Upper lobe of right lung (tissue), 1 donor: ENCODE results near the gene YWHAB. TPM values are rescaled to one million over a fixed set of nuclear protein-coding genes. Genes with fewer than 3 reads are reported as not detected.

Source experiments
- ATAC-seq: fragments of 200-7000 bp; cut with Tn5 transposase; one replicate; pipeline ENCODE4 v1.9.1; 2020; ENCODE audit warnings: mild to moderate bottlenecking, moderate library complexity
- DNase-seq: peaks from one replicate; pipeline ENCODE4 v3.0.0-alpha.2; 2020
- H3K27ac ChIP-seq: fragments of 200-600 bp; one replicate; pipeline ENCODE4 v1.8.0; 2022
- H3K27me3 ChIP-seq: fragments of 200-600 bp; one replicate; pipeline ENCODE4 v1.8.0; 2022; ENCODE audit warnings: mild to moderate bottlenecking
- H3K36me3 ChIP-seq: fragments of 200-600 bp; one replicate; pipeline ENCODE4 v1.8.0; 2022
- H3K4me1 ChIP-seq: fragments of 200-600 bp; one replicate; pipeline ENCODE4 v1.8.0; 2022
- H3K4me3 ChIP-seq: fragments of 200-600 bp; one replicate; pipeline ENCODE4 v1.8.0; 2022; ENCODE audit warnings: mild to moderate bottlenecking
- H3K9me3 ChIP-seq: fragments of 200-600 bp; one replicate; pipeline ENCODE4 v1.8.0; 2022
- intact Hi-C: fragments of 100-400 bp; cut with DNase I; formaldehyde crosslinking; loops from one replicate; pipeline ENCODE4 v1.11.0; 2022
- total RNA-seq: library from RNA; stranded (reverse); fragmentation: NEBNext Ultra II Directional; extraction: Animal tissue kit (Norgen Biotek cat#: 25700); gene quantifications from one replicate; pipeline ENCODE4 v1.2.1, GENCODE V29; 2021
- TF ChIP-seq, protein P1 (sequence below): fragments of 200-600 bp; IDR thresholded peaks from one replicate; pipeline ENCODE4 v1.8.0; 2022; ENCODE audit warnings: antibody characterized with exemption
- donor health status: DM: no; HTN: yes; CAD: no; lungs with severe emphysema.

YWHAB gene
- total RNA-seq, 1 donor from 2014 or later: 185 TPM

DNA sequence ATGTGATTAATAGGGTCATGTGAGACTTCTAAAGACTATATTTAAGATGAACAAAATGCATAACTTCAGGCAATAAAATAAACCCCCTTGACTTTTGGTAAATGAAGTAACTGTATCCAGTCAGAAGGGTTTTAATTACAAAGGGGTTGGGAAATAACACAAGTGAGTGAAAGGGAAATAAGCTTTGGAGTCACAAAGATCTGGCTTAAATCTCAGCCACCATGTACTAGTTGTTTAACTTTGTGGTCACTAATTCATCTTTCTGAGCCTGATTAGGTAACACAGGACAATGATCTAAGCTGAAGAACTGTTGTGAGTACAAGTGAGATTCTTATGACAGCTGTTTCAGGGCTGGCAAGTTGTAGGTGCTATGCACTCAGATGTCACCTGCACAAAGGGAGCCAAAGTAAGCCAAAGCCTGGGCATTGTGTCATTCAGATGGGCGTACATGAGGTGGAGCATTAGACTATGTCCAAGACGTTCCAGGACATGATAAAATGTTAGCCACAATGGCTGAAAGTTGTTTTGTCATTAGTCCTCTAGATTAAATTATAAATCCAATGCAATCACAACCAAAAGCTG, 60.9 kb downstream of the YWHAB start:
- DNase-seq (no peak), ATAC-seq (no peak)
- TF ChIP-seq, protein P1, sequence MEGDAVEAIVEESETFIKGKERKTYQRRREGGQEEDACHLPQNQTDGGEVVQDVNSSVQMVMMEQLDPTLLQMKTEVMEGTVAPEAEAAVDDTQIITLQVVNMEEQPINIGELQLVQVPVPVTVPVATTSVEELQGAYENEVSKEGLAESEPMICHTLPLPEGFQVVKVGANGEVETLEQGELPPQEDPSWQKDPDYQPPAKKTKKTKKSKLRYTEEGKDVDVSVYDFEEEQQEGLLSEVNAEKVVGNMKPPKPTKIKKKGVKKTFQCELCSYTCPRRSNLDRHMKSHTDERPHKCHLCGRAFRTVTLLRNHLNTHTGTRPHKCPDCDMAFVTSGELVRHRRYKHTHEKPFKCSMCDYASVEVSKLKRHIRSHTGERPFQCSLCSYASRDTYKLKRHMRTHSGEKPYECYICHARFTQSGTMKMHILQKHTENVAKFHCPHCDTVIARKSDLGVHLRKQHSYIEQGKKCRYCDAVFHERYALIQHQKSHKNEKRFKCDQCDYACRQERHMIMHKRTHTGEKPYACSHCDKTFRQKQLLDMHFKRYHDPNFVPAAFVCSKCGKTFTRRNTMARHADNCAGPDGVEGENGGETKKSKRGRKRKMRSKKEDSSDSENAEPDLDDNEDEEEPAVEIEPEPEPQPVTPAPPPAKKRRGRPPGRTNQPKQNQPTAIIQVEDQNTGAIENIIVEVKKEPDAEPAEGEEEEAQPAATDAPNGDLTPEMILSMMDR: no peak
- Histone ChIP-seq H3K4me1 (no peaks in the 10 kb centered on the region), H3K4me3 (no peak overlapping the region), H3K27me3 (no peaks in the 10 kb centered on the region), H3K27ac (no peak overlapping the region), H3K9me3 (no peaks in the 10 kb centered on the region), H3K36me3 (peaks cover 97% of the 10 kb centered on the region)
- intact Hi-C loops: no loop called here

DNA sequence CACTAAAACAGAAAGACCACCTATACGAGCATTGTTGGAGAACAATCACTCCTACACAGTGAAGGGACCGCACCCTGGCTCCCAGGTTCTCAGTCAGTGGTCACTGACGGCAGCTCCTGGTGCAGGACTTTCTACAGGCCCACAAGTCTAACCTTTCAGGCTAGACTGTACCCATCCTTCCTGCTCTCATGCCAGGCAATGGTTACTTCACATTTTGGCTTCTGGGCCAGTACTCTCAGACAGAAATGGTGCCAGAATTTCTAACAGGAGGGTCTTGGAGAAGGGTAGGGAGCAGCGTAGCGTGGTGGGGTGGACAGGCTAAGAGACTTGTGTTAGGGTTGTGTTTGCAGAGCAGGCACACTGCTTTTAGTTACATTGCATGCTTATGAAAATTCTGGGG, 62.6 kb downstream of the YWHAB start:
- no peaks in the 10 kb centered on the region for H3K27me3 ChIP-seq
- intact Hi-C loops: no loop called here
- TF ChIP-seq, protein P1: no peak
- DNase-seq (no peak), ATAC-seq (no peak)
- no peak overlapping the region for H3K27ac ChIP-seq
- no peak overlapping the region for H3K4me3 ChIP-seq
- H3K36me3 ChIP-seq: peaks cover 97% of the 10 kb centered on the region
- H3K4me1 ChIP-seq: no peaks in the 10 kb centered on the region
- H3K9me3 ChIP-seq: no peaks in the 10 kb centered on the region

DNA sequence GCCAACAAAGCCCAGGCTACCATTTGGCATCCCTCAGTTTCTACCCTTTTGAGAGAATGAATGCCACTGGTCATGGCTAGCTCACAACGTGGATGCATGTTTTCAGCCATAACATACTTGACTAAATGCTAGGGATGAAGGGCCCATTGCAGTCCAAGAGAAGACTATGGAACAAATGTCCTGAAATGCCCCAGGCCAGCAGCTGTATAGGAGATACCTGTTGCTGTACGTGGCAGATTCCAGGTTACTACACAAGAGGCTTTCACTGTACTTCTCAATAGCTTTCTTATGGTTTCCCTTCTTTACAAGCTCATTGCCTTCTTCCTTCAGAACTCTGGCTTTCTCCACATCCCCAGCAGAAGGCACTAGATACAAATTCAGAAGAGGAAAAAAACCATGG, 63.0 kb downstream of the YWHAB start:
- Histone ChIP-seq H3K27me3 (no peaks in the 10 kb centered on the region), H3K27ac (no peak overlapping the region), H3K4me3 (no peak overlapping the region), H3K9me3 (no peaks in the 10 kb centered on the region), H3K36me3 (peaks cover 97% of the 10 kb centered on the region), H3K4me1 (no peaks in the 10 kb centered on the region)
- TF ChIP-seq, protein P1: no peak
- intact Hi-C loops: no loop called here
- ATAC-seq: no peak
- DNase-seq: no peak

DNA sequence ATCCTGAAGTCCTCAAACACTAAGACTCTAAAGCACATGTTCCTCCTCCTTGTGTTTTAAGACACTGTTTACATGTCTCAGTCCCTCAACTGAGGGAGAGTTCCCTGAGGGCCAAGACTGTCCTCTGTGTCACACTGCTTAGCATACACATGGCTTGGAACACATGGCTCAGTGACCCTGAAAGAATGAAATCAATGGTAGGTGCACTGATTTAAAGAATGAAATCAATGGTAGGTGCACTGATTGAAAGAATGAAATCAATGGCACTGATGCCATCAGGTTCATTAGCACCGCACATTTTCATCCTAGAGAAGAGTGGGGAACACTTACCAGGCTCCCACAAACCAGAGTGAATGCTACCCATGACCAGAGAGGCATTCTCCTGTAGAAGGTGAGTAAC, 64.9 kb downstream of the YWHAB start:
- TF ChIP-seq, protein P1: no peak
- Histone ChIP-seq H3K27me3 (no peaks in the 10 kb centered on the region), H3K27ac (no peak overlapping the region), H3K9me3 (no peaks in the 10 kb centered on the region), H3K36me3 (peaks cover 97% of the 10 kb centered on the region), H3K4me1 (no peaks in the 10 kb centered on the region), H3K4me3 (no peak overlapping the region)
- no peak for ATAC-seq
- DNase-seq: no peak
- intact Hi-C loops: no loop called here

DNA sequence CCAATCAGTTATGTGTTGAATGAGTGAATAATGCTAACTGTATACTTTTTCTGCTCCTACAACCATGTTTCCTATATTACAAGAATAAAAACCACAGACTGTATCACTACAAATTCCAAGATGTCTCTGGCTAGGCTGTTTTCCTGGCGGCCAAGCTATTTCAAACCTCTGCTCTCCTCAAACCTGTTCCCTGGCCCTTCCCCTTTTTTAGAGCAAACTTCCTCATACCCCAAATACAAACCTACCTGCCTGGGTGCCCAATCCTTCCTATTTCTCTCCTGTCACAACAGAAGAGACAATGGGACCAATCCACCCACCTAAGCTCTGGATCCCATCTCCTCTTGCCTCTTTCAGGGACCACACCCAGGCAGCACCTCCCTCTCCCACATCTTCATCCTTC, 67.2 kb downstream of the YWHAB start:
- ATAC-seq (no peak), DNase-seq (no peak)
- Histone ChIP-seq H3K27ac (no peak overlapping the region), H3K36me3 (peaks cover 87% of the 10 kb centered on the region), H3K27me3 (no peaks in the 10 kb centered on the region), H3K4me1 (no peaks in the 10 kb centered on the region), H3K4me3 (no peak overlapping the region), H3K9me3 (no peaks in the 10 kb centered on the region)
- intact Hi-C loops: no loop called here
- TF ChIP-seq, protein P1: no peak

DNA sequence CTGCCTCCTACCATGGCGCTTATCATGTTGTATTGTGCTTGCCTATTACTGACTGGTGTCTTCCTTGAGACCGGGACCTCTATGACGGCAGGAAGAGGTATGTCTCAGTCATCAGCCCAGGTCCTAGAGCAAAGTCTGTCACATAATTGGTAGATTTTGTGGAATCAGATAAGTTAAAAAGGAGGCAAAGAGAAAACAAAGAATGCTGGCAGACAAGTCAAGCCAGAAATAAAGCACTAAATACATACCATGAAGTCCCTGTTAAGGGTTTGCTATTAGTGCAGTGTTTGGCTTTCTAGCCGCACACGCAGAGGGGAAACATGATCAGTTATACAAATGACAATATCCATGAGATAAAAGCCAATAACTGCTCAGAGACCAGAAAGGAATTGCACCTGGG, 68.7 kb downstream of the YWHAB start:
- H3K27me3 ChIP-seq: no peaks in the 10 kb centered on the region
- H3K4me3 ChIP-seq: no peak overlapping the region
- DNase-seq (no peak), ATAC-seq (no peak)
- TF ChIP-seq, protein P1: no peak
- intact Hi-C loops: no loop called here
- peaks cover 4% of the 10 kb centered on the region for H3K4me1 ChIP-seq
- H3K9me3 ChIP-seq: no peaks in the 10 kb centered on the region
- H3K27ac ChIP-seq: no peak overlapping the region
- peaks cover 72% of the 10 kb centered on the region for H3K36me3 ChIP-seq
